Ramos (cell line): ENCODE results near the gene CDH13.

Experiments used
- in situ Hi-C: fragments of 300-500 bp; cut with MboI; formaldehyde crosslinking; loops from one replicate; pipeline ENCODE4 v1.14.3; 2022; ENCODE audit warnings: low sequenced_read_pairs; ENCODE audit not compliant: unreplicated experiment

The CDH13 gene

DNA sequence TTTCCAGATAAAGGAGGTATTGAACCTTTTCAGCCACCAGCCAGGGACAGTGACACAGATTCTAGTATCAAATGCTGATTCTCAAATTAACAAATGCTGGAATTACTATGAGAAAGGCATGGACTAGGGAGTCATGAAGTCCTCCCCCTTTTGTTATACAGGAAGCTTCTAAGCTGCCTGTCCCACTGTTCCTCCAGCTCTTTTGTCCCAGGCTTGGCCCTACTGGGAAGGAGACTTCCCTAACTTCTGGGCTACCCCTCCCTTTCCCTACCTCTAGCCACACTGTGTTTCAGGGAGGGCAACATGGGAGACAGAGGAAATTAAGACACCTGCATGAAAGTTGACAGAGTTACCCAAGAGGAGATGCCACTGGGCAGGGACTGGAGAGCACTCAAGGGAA is 192.5 kb downstream of the CDH13 start:
- in situ Hi-C loops = no loop called here

GRCh38 chr16:82820855-82821254 is 194.1 kb downstream of the CDH13 start:
- in situ Hi-C loops = no loop called here

DNA sequence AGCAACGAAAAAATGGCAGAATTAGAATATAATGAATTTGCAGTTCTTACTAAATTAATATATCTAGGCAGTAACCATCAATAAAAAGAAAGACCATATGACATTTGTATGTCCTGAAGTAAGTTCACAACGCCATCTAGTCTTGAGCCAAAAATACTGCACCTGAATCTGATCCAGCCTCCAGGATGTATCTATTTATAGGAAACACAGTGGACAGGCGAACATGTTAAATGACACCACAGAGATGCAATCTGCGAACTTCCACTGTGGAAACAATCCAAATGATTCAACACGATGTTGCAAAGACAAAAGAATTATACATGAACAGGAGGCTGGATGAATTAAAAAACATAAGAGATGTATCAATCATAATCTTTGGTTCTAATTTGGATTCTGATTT is 197.6 kb downstream of the CDH13 start:
- in situ Hi-C loops = no loop called here

DNA sequence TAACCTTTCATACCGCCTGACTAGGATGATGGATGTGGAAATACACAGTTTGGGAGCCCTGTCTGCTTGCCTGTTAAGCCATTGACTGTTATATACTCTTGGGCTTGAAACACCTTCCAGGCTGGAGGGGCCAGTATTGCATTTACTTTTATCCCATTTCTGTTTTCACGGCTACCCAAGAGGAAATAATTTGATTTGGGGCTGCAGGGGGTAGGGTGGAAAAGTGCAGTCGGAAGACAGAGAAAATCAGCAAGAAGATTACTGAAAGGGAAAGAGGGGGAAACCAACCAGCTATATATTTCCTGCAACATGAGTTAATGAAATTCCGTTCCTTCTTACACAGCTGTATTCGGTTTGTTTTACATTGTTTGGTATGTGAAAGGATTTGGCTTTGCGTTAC is 202.5 kb downstream of the CDH13 start:
- in situ Hi-C loops = no loop called here

DNA sequence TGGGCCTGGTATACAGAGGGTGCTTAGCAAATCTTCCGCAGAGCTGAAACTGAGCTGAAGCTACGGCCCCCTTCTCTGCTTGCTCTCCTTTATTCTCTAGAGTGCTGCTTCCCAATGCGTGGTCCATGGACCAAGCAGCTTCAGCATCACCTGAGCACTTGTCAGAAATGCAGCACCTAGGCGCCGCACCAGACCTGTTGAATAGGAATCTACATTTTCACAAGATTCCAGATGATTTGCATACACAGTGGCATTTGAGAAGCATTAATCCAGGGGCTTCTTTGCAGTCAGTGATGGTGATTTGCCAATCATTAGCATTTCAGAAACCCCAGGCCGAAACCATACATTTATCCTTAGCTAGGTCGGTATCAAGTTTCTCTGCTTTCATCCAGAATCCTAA is 204.2 kb downstream of the CDH13 start:
- in situ Hi-C loops = no loop called here

DNA sequence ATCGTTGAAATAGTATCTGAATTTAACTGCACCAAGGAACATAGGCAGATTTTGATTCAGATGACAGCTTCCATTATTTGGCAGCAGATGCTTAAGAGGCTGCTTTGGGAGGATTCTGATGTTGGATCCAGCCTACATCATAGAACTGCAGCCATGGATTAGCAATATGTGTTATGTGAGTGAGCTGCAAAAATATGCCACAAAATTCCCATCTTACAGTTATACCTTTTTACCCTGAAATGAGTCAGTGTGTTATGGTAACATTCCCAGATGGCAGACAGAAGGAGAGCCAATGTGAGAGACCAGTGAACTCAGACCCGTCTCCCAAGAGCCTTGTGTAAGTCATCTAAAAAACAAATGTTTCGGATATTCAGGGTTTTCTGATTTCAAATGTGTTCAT is 206.1 kb downstream of the CDH13 start:
- in situ Hi-C loops = no loop called here

GRCh38 chr16:82833378-82833993 is 206.7 kb downstream of the CDH13 start:
- in situ Hi-C loops = no loop called here

GRCh38 chr16:82834151-82834815 is 207.5 kb downstream of the CDH13 start:
- in situ Hi-C loops = no loop called here

DNA sequence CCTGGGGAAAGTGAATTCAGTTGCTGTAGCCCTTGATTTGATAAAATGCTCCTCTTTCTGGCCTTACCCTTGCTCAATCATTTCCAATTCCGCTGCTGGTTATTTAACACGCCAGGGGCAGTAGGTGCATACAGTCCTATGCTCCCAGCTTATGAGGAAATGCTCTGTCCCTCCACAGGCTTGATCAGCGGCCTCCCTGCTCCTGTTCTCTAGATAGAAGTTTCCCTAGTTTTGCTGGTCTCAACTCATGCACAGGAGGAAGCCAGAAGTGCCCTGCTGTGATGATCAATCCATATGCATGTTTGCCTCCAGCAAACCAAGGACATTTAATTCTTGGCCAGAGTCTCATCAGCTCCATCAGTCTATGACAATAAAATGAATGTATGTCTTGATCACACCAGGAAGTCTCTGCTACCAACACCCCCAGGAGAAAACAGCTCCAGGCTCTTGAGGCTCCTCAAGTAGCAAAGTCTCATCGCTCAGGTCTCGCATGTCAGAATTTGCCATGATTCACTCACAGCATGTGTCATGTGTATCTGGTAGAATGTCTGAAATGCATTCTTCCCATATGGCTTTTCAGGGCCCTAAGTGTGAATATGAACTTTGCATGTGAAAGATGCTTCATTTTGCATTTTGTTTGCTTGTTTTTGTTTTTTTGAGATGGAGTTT is 208.9 kb downstream of the CDH13 start:
- in situ Hi-C loops = no loop called here

GRCh38 chr16:82841108-82841507 is 214.3 kb downstream of the CDH13 start:
- in situ Hi-C loops = no loop called here

DNA sequence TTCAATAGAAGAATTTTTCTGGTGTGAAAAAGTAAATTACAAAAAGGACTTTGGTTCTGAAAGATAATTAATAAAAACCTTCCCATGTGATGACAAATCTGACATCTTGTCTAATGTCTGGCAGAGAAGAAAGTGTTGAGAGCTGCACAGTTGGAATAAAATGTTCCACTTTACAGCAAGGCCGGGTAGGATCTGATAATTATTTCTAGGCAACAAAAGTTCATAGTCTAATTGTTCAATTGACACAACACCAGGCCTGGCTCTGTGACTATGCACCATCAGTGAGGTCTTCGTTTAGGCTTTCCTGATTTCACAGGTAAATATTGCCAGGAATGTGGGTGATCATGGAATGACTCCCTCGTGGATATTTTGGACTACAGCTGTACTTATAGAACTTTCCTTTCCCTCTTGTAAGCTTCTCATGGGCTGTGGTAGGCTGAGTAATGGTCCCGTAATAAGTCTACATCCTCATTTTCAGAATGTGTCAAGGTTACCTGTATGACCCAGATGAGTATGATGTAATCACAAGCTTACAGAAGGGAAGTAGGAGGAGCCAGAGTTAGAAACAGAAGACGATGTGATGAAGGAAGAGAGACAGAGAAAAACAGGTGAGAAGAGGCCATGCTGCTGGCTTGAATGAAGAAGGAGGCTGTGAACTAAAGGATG is 217.0 kb downstream of the CDH13 start:
- in situ Hi-C loops = no loop called here

- in situ Hi-C loops = no loop called here
Measured at GRCh38 chr16:82845116-82845515, 218.3 kb downstream of the CDH13 start.

DNA sequence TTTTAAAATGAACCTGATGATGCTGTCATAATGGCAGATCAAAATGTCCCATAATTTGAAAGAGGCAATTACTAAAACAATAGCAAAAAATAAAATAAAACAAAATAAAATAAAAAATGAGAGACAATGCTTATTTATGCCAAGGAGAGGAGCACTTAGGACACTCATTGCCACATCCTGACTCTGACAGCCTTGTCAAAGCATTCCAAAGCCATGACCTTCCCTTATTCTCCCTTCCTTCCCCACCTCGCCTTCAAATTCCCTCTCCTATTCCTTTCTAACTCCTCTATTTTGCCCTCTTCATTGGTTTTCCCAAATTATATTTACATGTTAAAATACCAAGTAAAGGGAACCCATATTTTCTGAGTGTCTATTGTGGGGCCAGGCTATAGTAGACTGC is 220.0 kb downstream of the CDH13 start:
- in situ Hi-C loops = no loop called here

- in situ Hi-C loops = no loop called here
Measured at GRCh38 chr16:82848013-82848412, 221.2 kb downstream of the CDH13 start.

DNA sequence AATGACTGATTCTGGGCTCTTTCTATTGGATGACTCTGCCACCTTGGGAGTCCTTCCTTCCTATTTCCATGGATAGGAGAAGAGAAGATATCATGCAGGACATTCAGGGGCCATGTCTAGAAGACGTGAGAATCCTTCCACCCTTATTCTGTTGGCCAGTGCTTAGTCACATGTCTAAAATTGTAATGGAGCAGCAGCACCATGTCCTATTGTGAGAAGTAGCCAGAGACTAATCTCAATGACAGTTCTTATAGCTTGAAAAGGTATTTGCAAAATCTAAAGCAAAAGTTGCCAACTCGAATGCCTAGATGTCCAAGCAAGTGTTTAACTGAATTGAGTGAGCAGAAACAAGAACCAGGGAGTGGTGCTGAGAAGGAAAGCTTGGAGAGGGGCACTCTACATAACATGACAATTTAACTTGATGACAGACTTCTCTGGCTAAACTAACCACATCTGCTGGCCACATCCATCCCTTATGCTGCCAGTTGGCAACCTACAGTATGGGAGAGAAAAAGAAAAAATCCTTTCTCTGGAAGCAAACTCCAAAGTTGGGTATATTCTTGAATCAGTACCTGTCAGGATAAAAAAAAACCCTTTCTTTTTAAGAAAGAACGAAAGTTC is 225.7 kb downstream of the CDH13 start:
- in situ Hi-C loops = no loop called here

- in situ Hi-C loops = no loop called here
Measured at GRCh38 chr16:82855471-82855870, 228.7 kb downstream of the CDH13 start.

DNA sequence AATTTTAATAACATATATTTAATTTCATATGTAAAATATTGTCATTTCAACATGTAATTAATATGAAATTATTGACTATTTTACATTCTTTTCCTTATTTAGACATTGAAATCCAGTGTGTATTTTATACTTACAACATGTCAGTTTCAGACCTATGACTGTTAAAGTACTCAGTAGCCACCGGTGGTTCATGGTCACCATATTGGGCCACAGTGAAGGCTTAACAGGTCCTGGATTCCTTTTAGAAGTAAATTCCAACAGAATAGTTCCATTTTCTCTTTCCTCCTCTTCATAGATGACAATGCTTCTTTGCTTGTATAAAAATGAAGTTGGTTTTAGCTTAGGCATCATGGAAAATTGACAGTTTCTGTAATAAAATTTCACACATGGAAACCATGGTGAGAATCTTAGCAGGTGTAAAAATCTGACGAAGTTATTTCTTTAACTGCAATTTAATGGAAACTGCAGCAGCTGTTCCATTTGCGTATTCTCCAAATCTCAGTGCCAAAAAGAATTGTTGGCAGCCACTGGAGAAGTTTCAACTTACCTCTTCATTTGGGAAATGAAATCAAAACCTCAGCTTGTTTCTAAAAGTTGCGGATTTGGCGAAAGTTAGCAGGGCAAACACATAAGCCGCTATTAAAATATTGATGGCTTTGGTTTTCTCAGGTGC is 231.1 kb downstream of the CDH13 start:
- in situ Hi-C loops = no loop called here

DNA sequence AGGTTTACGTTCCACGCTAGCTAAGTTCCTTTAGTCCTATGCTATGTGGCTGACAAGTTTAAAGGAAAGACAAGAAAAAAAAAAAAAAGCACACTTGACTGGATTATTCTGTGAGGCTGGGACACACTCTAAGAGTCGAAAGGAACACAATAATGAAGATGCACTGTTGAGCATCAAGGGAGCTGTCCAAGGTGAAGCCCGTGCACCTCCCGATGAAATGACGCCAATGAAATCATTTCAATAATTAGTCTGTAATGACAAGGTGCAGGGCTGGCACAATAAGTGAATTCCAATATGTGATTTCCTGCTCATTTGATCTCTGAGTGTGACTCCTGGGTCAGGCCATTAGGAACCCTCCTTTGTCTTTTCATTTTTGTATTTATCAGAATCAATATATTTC is 232.9 kb downstream of the CDH13 start:
- in situ Hi-C loops = no loop called here

DNA sequence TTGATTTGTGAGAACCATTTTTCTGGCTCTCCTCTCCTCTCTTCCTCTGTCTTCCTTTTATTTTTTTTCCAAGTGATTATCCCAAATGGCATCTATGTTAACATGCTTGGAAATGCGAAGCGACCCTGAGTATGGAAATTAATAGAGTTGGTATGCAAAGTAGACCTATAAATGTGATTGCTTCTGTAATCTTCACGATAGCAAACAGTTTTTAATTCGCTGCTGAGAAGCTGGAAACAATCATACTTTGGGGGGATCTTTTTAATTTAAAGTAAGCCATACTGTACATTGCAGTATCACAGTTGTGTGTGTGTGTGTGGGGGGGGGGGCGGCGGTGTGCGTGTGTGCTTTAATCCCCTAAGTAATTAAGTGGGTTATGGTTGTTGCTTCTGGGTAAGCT is 233.3 kb downstream of the CDH13 start:
- in situ Hi-C loops = no loop called here

GRCh38 chr16:82862057-82862456 is 235.3 kb downstream of the CDH13 start:
- in situ Hi-C loops = no loop called here
